GM19324 (cell line): ENCODE data around the gene AHCY.
"Not testable (repeated sequence)": the region's sequence is repeated elsewhere in the genome, so short reads cannot be mapped to it uniquely, and the experiment has no call there.

Experiments used
- ATAC-seq: cut with Tn5 transposase; IDR thresholded peaks from one replicate; pipeline ENCODE4 v1.9.1; 2021; ENCODE audit warnings: mild to moderate bottlenecking, moderate library complexity; ENCODE audit not compliant: unreplicated experiment, low FRiP score

Gene AHCY

GRCh38 chr20:34263468-34263867, 39.7 kb downstream of the AHCY start:
- not testable (repeated sequence) for ATAC-seq

- ATAC-seq = no peak
These were observed 40.5 kb downstream of the AHCY start for GRCh38 chr20:34262488-34263288.

DNA sequence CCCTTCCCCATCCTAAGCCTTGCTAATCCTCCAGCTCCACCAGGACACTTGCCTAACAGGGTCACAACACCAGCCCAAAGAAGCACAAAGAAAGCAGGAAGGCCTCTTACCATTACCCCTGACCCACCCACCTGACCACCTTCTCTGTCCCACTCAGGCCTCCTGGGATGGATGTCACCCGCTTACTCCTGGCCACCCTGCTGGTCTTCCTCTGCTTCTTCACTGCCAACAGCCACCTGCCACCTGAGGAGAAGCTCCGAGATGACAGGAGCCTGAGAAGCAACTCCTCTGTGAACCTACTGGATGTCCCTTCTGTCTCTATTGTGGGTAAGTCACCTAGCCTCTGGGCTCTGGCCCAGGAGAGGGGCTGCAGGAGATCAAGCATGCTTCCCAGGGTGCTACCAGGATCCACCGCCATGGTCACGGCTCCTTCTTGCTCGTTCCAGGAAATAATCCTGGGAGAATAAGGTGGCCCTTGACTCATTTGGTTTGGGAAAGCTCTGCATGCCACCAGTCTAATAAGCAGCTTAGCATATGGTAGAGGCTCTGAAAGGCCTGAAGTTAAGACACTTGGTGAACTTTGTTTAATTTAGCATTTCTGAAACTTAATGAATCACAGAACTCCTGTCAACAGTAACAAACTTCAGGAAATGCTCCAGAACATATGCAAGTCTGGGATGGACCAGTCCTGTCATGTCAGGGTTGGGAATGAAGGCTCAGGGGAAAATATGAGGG, 42.8 kb downstream of the AHCY start:
- ATAC-seq = no peak

GRCh38 chr20:34256629-34257124, 46.5 kb downstream of the AHCY start:
- no peak for ATAC-seq

- no peak for ATAC-seq
These were observed 48.2 kb downstream of the AHCY start for GRCh38 chr20:34254979-34255378.

GRCh38 chr20:34252431-34253086, 50.6 kb downstream of the AHCY start:
- ATAC-seq = not testable (repeated sequence)

DNA sequence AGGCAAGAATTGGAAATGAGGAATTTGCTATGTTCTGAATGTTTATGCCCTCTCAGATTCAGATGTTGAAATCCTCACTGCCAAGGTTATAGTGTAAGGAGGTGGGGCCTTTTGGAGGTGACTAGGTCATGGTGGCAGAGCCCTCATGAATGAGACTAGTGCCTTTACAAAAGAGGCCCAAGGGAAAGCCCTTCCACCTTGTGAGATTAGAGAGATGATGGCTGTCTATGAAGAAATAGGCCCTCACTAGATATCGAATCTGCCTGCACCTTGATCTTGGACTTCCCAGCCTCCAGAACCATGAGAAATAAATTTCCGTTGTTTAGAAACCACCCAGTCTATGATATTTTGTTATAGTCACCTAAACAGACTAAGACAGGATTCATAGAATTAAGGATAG, 51.5 kb downstream of the AHCY start:
- no peak for ATAC-seq

DNA sequence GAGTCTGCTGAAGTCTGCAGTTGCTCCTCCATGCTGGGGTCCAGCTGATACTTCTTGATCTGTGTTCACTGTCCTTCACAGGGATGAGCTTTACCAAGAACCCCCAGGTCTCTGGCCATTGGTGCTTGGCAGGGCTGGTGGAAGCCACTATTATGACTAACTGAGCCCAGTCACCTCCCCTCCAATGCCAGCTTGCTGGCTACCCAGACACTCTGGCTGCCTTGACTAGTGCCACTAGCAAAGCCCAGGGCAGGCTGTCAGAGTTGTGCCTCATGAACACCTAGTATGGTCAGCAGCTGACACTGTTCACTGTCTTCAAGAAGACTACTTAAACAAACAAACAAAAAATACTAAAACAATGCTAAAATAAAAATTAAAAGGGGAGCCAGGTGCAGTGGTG, 53.1 kb downstream of the AHCY start:
- no peak for ATAC-seq

DNA sequence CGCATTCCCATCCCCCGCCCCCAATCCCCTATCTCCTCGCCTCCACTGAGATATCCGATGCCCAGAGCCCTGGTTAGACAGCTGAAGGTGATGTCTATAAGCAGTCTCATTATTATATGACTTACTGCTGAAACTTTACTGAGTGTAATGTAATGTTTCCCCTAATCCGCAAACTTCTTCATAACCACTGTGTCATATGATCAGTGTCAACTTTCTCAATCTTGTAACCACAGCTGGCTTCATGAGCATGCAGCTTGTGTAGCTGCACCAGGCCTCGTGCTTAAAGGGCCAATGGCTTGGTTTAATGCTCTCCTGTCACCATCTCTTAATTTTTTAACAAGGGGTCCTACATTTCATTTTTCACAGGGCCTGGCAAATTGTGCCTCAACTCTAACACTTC, 53.9 kb downstream of the AHCY start:
- no peak for ATAC-seq

DNA sequence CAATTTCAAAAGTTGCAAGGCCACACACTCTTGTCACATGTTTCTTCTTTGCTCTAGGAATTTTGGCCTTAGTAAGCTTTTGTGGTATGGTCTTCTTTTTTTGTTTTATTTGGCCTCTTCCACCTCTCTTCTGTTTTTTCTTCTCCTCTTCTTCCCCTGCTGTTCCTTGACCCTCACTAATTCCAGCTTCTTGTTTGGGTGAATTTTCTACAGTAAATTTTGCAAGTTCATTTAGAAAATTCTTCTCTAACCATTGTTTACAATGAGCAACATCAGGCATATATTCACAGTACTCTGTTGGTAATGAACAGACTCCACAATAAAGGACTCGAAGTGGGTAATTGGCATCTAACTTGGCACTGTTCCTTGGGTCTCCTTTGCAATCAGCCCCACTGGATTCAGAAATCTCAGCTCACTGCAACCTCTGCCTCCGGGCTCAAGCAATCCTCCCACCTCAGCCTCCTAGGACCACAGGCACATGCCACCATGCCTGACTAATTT, 57.0 kb downstream of the AHCY start:
- no peak for ATAC-seq

- ATAC-seq = no peak
These were observed 59.8 kb downstream of the AHCY start for GRCh38 chr20:34243377-34243776.

DNA sequence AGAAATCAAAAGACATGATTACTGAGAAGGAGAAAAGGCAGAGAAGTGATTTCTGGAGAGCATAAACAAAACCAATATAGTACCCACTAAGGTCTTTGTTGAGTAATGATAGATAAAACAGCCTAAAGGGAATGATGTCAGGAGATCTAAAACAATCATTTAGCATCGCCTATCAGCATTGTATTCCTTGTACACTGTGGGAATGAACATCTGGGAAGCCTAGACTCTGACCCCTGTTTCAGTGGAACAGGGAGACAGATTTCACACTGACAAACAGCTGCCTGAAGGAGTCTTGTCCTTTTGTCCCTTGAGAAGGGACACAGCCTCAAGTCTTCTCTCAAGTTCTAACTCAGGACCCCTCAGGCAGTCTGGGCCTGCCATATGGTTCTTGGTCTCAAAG, 60.3 kb downstream of the AHCY start:
- no peak for ATAC-seq

DNA sequence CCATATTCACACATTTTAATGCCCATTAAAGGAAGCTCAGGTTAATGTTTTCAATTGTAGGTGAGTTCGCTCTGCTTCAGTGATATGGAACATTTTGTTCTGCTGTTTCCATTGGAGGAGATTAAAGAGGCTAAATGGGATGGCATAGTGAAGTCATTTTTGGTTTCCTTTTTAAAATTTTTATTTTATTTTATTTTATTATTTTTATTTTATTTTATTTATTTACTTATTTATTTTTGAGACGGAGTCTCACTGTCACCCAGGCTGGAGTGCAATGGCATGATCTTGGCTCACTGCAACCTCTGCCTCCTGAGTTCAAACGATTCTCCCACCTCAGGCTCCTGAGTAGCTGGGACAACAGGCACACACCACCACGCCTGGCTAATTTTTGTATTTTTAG, 61.1 kb downstream of the AHCY start:
- not testable (repeated sequence) for ATAC-seq

DNA sequence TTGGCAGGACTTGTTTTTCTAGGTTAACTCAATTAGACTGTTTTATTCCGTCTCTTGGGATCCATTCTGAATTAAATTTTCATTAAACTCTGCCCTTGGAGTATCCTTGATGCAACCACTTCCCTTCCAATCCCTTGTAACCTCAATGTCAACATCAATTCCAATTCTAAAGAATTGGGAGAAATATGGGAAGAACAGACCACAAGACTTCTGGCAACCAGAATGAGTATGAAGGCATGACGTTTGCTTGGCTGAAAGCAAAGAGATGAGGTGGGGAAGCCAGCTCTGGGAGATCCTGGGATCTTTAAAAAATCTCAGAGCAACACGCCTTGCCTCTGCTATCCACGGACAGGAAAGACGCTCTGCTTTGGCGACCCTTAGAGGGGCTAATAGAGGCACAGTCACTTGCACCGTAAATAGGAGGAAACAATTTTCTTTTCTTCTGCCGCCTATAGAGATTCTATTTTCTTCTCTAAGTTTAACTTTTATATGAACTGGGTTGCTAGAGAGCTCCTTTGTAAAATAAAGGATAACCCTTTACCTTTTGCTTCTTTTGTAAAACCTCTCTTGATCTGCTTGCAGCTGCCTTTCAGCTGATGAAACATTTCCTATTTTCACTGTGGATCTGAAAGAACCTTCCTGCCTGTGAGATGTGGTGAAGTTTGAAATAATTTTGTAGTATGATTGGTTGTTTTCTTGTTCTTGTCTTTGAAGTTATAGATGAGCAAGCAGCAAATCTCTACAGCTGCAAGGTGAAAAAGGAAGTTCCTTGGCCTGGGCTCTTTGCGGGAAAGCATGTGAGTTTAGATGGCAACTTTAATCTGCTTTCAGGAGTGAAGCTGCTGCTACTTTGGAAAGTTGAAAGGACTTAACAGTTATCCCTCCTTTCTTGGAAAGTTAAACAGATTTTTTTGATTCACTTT, 62.2 kb downstream of the AHCY start, which contains the start of gene ASIP:
Gene ASIP, plus strand, starts transcription at position 731 of the 923 bp plus-strand sequence. CDS start 18,952 bp downstream, outside the sequence.
- no peak for ATAC-seq

DNA sequence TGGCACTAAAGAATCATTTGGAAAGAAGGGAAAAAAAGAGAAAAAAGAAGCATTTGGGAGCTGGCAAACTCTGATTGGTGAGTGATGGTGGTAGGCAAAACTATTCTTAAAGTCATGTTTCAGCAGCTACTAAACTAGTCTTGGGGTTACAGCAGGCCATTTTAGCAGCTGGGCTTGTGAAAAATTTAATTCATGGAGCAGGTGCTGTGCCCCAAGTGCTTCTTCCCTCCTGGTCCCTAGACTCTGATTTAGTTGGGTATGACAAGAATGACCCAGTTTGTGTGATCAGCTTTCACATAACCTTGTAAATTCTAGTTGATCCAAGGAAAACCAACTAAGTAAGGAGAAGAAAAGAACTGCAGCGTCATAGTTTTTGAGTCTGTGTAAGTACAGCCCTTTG, 63.0 kb downstream of the AHCY start:
- no peak for ATAC-seq

- no peak for ATAC-seq
These were observed 65.2 kb downstream of the AHCY start for GRCh38 chr20:34237942-34238341.

- ATAC-seq = no peak
These were observed 67.3 kb downstream of the AHCY start for GRCh38 chr20:34235875-34236274.

DNA sequence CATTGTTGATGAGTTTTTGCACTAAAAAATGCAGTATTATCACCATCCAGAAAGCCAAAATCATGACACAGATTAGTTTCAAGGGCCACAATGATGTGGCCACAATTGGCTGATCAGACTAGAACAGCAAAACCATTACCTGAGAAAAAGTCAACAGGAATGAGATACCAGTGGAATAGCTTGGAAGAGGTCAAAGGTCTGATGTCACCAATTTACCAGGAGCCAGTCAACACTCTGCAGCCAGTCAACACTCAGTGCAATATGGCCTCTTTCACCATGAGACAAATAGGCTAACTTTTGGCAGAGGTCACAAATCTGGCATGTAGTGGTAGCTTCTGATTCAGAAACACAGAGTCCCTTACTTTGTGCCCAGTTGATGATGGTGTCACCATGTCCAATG, 69.5 kb downstream of the AHCY start:
- no peak for ATAC-seq

- no peak for ATAC-seq
These were observed 70.6 kb downstream of the AHCY start for GRCh38 chr20:34232494-34233087.
